Measurements from ENCODE around the gene SYTL3.

- TF ChIP-seq RAD21 (CRISPR knock-in tag; conservative IDR thresholded peaks at IDR 0.05 in 1 of 2, IDR thresholded peaks at IDR 0.05 in 1 of 2) (no peak), HDAC3 (IDR thresholded peaks at IDR 0.05; ENCODE audit: borderline replicate concordance, partially characterized antibody) (no peak), STAT5A (IDR thresholded peaks at IDR 0.05; ENCODE audit: borderline replicate concordance, low read length) (no peak), EZH2 (IDR thresholded peaks at IDR 0.05; ENCODE audit: borderline replicate concordance, low read depth, low read length) (no peak), KDM1A (IDR thresholded peaks at IDR 0.05) (no peak), ZNF764 (CRISPR knock-in tag; IDR thresholded peaks at IDR 0.05; ENCODE audit: low read depth) (no peak), ZNF384 (IDR thresholded peaks at IDR 0.05; ENCODE audit: low read depth, low read length) (no peak), FUS (optimal IDR thresholded peaks at IDR 0.05; ENCODE audit: low read depth, low read length) (no peak), TCF7L2 (IDR thresholded peaks at IDR 0.05; ENCODE audit: low read depth, low read length) (no peak), ARID1B (IDR thresholded peaks at IDR 0.05) (no peak), CBX8 (IDR thresholded peaks at IDR 0.05; ENCODE audit: borderline replicate concordance, extremely low read depth, low read depth, low read length, poor library complexity, severe bottlenecking) (no peak)
Observed at GRCh38 chr6:158752613-158753012, 102.8 kb downstream of the SYTL3 start.

Measured in K562 (cell line).